ENCODE data around the gene FRMD7.

Gene FRMD7

GRCh38 chrX:132045456-132045855 is 82.4 kb downstream of the FRMD7 start:
- Histone ChIP-seq H3K4me2 (ENCODE audit: insufficient read depth, low read length, poor library complexity, severe bottlenecking) (no peak overlapping the region), H2BK120ac (ENCODE audit: low read depth, low read length) (no peak overlapping the region), H2BK15ac (ENCODE audit: low read length) (no peak overlapping the region), H3K9ac (ENCODE audit: low read depth, low read length, poor library complexity) (no peak overlapping the region), H3K9me3 (replicated peaks in 1 of 2; ENCODE audit: control insufficient read depth in 2 of 2, insufficient read depth in 1 of 2, low read depth in 1 of 2, low read length in 2 of 2) (no peaks in the 10 kb centered on the region), H3K79me1 (ENCODE audit: low read depth, low read length) (no peaks in the 10 kb centered on the region), H3K36me3 (replicated peaks in 1 of 2; ENCODE audit: control insufficient read depth in 2 of 2, insufficient read depth in 2 of 2, low read length in 2 of 2) (no peaks in the 10 kb centered on the region), H3K4me1 (ENCODE audit: control insufficient read depth in 2 of 2, insufficient read depth in 1 of 2, low read depth in 1 of 2, low read length in 2 of 2) (peaks cover 0 to 5% of the 10 kb centered on the region in 2 donors), H4K8ac (ENCODE audit: low read depth, low read length) (no peak overlapping the region), H3K23ac (ENCODE audit: low read depth, low read length, poor library complexity) (no peak overlapping the region), H3K4ac (ENCODE audit: low read length) (no peak overlapping the region), H3K14ac (ENCODE audit: low read length) (no peak overlapping the region), H3K18ac (ENCODE audit: low read length) (no peak overlapping the region), H4K91ac (ENCODE audit: low read depth, low read length, poor library complexity) (no peak overlapping the region), H2BK5ac (ENCODE audit: low read length) (no peak overlapping the region), H2BK12ac (ENCODE audit: low read length) (no peak overlapping the region), H2AK5ac (ENCODE audit: low read depth, low read length) (no peak overlapping the region), H3K27ac (replicated peaks; ENCODE audit: low read length) (no peak overlapping the region), H3K4me3 (ENCODE audit: low read length in 2 of 2) (no peak overlapping the region), H2AFZ (ENCODE audit: low read length) (no peak overlapping the region), H3K27me3 (ENCODE audit: control insufficient read depth in 3 of 3, insufficient read depth in 3 of 3, low read depth in 1 of 3, low read length in 3 of 3) (peaks cover 0 to 11% (median 0%) of the 10 kb centered on the region in 3 experiments)
- no CpG with 5 or more reads among the region's 2 CpGs for WGBS, 2 donors (ENCODE audit: extremely low coverage in 2 of 2, insufficient read length in 2 of 2, insufficient replicate concordance in 1 of 2)
- DNase-seq (ENCODE audit: low spot score), result no peak

DNA sequence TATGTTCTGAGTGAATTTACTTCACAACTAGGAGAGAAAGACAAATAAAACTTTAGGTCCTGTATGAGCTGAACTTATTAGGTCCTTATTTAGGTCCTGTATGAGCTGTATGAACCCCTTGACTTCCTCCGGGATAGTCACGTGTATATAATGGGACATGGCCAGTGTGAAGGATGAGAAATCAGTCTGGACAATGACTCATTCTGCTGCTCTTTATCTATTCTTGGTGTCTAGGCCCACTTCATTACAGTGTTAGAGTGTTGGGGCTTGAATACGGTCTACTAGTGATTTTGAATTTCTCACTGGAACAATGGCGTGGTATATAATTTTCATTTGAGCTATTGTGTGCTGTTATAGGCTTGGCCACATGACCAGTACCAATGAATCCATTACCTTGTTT is 82.9 kb downstream of the FRMD7 start:
- WGBS, 2 donors (ENCODE audit: extremely low coverage in 2 of 2, insufficient read length in 2 of 2, insufficient replicate concordance in 1 of 2), result no CpG with 5 or more reads among the region's 4 CpGs
- Histone ChIP-seq H3K36me3 (replicated peaks in 1 of 2; ENCODE audit: control insufficient read depth in 2 of 2, insufficient read depth in 2 of 2, low read length in 2 of 2) (no peaks in the 10 kb centered on the region), H3K4me2 (ENCODE audit: insufficient read depth, low read length, poor library complexity, severe bottlenecking) (no peak overlapping the region)

GRCh38 chrX:132043977-132044376 is 83.8 kb downstream of the FRMD7 start:
- no peak overlapping the region for H4K8ac ChIP-seq (ENCODE audit: low read depth, low read length)
- H3K36me3 ChIP-seq (replicated peaks in 1 of 2; ENCODE audit: control insufficient read depth in 2 of 2, insufficient read depth in 2 of 2, low read length in 2 of 2), result no peaks in the 10 kb centered on the region
- H2AK5ac ChIP-seq (ENCODE audit: low read depth, low read length), result no peak overlapping the region
- no peak overlapping the region for H2AFZ ChIP-seq (ENCODE audit: low read length)
- H2BK12ac ChIP-seq (ENCODE audit: low read length), result no peak overlapping the region
- no peak overlapping the region for H2BK120ac ChIP-seq (ENCODE audit: low read depth, low read length)
- no peak overlapping the region for H3K23ac ChIP-seq (ENCODE audit: low read depth, low read length, poor library complexity)
- H3K4me3 ChIP-seq (ENCODE audit: low read length in 2 of 2), result no peak overlapping the region
- no peak overlapping the region for H3K27ac ChIP-seq (replicated peaks; ENCODE audit: low read length)
- no peak for DNase-seq (ENCODE audit: low spot score)
- H3K79me1 ChIP-seq (ENCODE audit: low read depth, low read length), result no peaks in the 10 kb centered on the region
- no peak overlapping the region for H3K4me2 ChIP-seq (ENCODE audit: insufficient read depth, low read length, poor library complexity, severe bottlenecking)
- H3K9ac ChIP-seq (ENCODE audit: low read depth, low read length, poor library complexity), result no peak overlapping the region
- H3K4ac ChIP-seq (ENCODE audit: low read length), result no peak overlapping the region
- no peak overlapping the region for H3K14ac ChIP-seq (ENCODE audit: low read length)
- H2BK15ac ChIP-seq (ENCODE audit: low read length), result no peak overlapping the region
- peaks cover 0 to 13% (median 0%) of the 10 kb centered on the region in 3 experiments for H3K27me3 ChIP-seq (ENCODE audit: control insufficient read depth in 3 of 3, insufficient read depth in 3 of 3, low read depth in 1 of 3, low read length in 3 of 3)
- H3K9me3 ChIP-seq (replicated peaks in 1 of 2; ENCODE audit: control insufficient read depth in 2 of 2, insufficient read depth in 1 of 2, low read depth in 1 of 2, low read length in 2 of 2), result no peaks in the 10 kb centered on the region
- no peak overlapping the region for H4K91ac ChIP-seq (ENCODE audit: low read depth, low read length, poor library complexity)
- no peak overlapping the region for H3K18ac ChIP-seq (ENCODE audit: low read length)
- H3K4me1 ChIP-seq (ENCODE audit: control insufficient read depth in 2 of 2, insufficient read depth in 1 of 2, low read depth in 1 of 2, low read length in 2 of 2), result peaks cover 0 to 5% of the 10 kb centered on the region in 2 donors
- WGBS, 2 donors (ENCODE audit: extremely low coverage in 2 of 2, insufficient read length in 2 of 2, insufficient replicate concordance in 1 of 2), result no CpG with 5 or more reads among the region's 2 CpGs
- no peak overlapping the region for H2BK5ac ChIP-seq (ENCODE audit: low read length)

More for the DNA sequence above, 82.9 kb downstream of the FRMD7 start:
- H2BK120ac ChIP-seq (ENCODE audit: low read depth, low read length), result no peak overlapping the region
- no peaks in the 10 kb centered on the region for H3K9me3 ChIP-seq (replicated peaks in 1 of 2; ENCODE audit: control insufficient read depth in 2 of 2, insufficient read depth in 1 of 2, low read depth in 1 of 2, low read length in 2 of 2)
- H3K4me3 ChIP-seq (ENCODE audit: low read length in 2 of 2), result no peak overlapping the region
- H3K27me3 ChIP-seq (ENCODE audit: control insufficient read depth in 3 of 3, insufficient read depth in 3 of 3, low read depth in 1 of 3, low read length in 3 of 3), result peaks cover 0 to 11% (median 0%) of the 10 kb centered on the region in 3 experiments
- no peak overlapping the region for H3K27ac ChIP-seq (replicated peaks; ENCODE audit: low read length)
- H3K18ac ChIP-seq (ENCODE audit: low read length), result no peak overlapping the region
- no peak overlapping the region for H2AK5ac ChIP-seq (ENCODE audit: low read depth, low read length)
- peaks cover 0 to 5% of the 10 kb centered on the region in 2 donors for H3K4me1 ChIP-seq (ENCODE audit: control insufficient read depth in 2 of 2, insufficient read depth in 1 of 2, low read depth in 1 of 2, low read length in 2 of 2)
- no peak overlapping the region for H2BK12ac ChIP-seq (ENCODE audit: low read length)
- no peak overlapping the region for H3K4ac ChIP-seq (ENCODE audit: low read length)
- no peak overlapping the region for H3K14ac ChIP-seq (ENCODE audit: low read length)
- no peak overlapping the region for H4K91ac ChIP-seq (ENCODE audit: low read depth, low read length, poor library complexity)
- DNase-seq (ENCODE audit: low spot score), result no peak
- H3K23ac ChIP-seq (ENCODE audit: low read depth, low read length, poor library complexity), result no peak overlapping the region
- H2BK15ac ChIP-seq (ENCODE audit: low read length), result no peak overlapping the region
- H3K79me1 ChIP-seq (ENCODE audit: low read depth, low read length), result no peaks in the 10 kb centered on the region
- no peak overlapping the region for H4K8ac ChIP-seq (ENCODE audit: low read depth, low read length)
- H3K9ac ChIP-seq (ENCODE audit: low read depth, low read length, poor library complexity), result no peak overlapping the region
- no peak overlapping the region for H2BK5ac ChIP-seq (ENCODE audit: low read length)
- H2AFZ ChIP-seq (ENCODE audit: low read length), result no peak overlapping the region

DNA sequence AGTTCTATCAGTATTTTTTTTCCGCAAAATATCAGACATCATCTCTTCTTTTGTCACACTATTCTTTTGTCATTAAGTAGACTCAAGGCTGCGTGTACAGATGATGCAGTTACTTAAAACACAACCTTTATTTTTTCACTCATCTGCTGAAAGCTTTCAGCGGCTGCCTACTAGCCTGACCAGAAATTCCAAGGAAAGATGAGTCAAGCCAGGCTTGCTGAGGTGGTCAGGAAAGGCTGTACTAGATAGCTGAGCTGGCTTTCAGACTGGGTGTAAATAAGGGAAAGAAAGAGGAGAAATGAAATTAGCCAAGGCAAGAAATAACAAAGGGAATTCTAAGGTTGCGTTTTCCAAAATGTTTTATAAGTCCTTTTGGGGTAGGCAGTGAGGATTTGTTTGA is 86.8 kb downstream of the FRMD7 start:
- no CpG with 5 or more reads among the region's 4 CpGs for WGBS, 2 donors (ENCODE audit: extremely low coverage in 2 of 2, insufficient read length in 2 of 2, insufficient replicate concordance in 1 of 2)
- Histone ChIP-seq H3K14ac (ENCODE audit: low read length) (no peak overlapping the region), H3K27me3 (ENCODE audit: control insufficient read depth in 3 of 3, insufficient read depth in 3 of 3, low read depth in 1 of 3, low read length in 3 of 3) (peaks cover 0 to 16% (median 0%) of the 10 kb centered on the region in 3 experiments), H3K36me3 (replicated peaks in 1 of 2; ENCODE audit: control insufficient read depth in 2 of 2, insufficient read depth in 2 of 2, low read length in 2 of 2) (no peaks in the 10 kb centered on the region), H2BK120ac (ENCODE audit: low read depth, low read length) (no peak overlapping the region), H3K4ac (ENCODE audit: low read length) (no peak overlapping the region), H3K4me2 (ENCODE audit: insufficient read depth, low read length, poor library complexity, severe bottlenecking) (no peak overlapping the region), H4K8ac (ENCODE audit: low read depth, low read length) (no peak overlapping the region), H3K27ac (replicated peaks; ENCODE audit: low read length) (no peak overlapping the region), H2AFZ (ENCODE audit: low read length) (no peak overlapping the region), H3K9me3 (replicated peaks in 1 of 2; ENCODE audit: control insufficient read depth in 2 of 2, insufficient read depth in 1 of 2, low read depth in 1 of 2, low read length in 2 of 2) (no peaks in the 10 kb centered on the region), H4K91ac (ENCODE audit: low read depth, low read length, poor library complexity) (no peak overlapping the region), H2BK12ac (ENCODE audit: low read length) (no peak overlapping the region), H2BK5ac (ENCODE audit: low read length) (no peak overlapping the region), H3K23ac (ENCODE audit: low read depth, low read length, poor library complexity) (no peak overlapping the region), H3K4me1 (ENCODE audit: control insufficient read depth in 2 of 2, insufficient read depth in 1 of 2, low read depth in 1 of 2, low read length in 2 of 2) (peaks cover 0 to 5% of the 10 kb centered on the region in 2 donors), H3K18ac (ENCODE audit: low read length) (no peak overlapping the region), H2AK5ac (ENCODE audit: low read depth, low read length) (no peak overlapping the region), H3K9ac (ENCODE audit: low read depth, low read length, poor library complexity) (no peak overlapping the region), H3K4me3 (ENCODE audit: low read length in 2 of 2) (no peak overlapping the region), H3K79me1 (ENCODE audit: low read depth, low read length) (no peaks in the 10 kb centered on the region), H2BK15ac (ENCODE audit: low read length) (no peak overlapping the region)
- DNase-seq (ENCODE audit: low spot score), result no peak

Data from neuronal stem cell (in vitro differentiated cells).